ENCODE measurements around the gene VAMP5.

DNA sequence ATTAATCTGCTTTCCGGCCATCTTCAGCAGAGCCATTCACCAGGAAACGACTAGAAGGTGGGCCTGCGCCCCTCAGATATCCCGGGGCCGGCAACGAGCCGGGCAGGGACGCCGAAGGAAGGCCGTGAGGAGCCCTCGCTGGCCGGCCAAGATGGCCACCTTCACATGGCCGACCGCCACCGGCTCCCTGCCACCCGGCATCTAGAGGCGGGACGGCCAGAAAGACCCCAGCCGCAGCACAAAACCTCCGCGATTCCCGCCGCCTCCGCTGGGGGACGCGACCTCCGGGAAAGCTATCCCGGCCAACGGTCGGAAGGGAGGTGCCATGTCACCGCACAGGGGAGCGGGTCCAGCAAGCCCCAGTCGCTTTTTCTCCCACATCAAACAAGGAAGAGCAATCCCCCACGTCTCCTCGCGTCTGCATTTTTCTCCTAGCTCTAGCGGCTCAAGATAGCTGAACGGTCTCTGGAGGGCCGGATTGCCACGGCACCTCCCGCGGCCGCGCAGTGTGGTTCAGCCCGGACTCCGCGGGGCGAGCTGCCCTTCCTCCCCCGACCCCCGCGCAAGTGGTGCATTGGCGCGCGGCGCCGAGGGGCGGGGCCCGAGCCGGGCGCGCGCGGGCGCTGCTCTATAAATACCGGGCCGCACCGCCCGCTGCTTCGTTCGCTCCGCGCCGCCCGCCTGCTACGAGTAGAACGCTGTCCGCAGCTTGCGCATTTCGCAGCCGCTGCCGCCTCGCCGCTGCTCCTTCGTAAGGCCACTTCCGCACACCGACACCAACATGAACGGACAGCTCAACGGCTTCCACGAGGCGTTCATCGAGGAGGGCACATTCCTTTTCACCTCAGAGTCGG lies 45.5 kb upstream of the VAMP5 start, which contains the start of gene MAT2A:
- TF ChIP-seq, protein P1, sequence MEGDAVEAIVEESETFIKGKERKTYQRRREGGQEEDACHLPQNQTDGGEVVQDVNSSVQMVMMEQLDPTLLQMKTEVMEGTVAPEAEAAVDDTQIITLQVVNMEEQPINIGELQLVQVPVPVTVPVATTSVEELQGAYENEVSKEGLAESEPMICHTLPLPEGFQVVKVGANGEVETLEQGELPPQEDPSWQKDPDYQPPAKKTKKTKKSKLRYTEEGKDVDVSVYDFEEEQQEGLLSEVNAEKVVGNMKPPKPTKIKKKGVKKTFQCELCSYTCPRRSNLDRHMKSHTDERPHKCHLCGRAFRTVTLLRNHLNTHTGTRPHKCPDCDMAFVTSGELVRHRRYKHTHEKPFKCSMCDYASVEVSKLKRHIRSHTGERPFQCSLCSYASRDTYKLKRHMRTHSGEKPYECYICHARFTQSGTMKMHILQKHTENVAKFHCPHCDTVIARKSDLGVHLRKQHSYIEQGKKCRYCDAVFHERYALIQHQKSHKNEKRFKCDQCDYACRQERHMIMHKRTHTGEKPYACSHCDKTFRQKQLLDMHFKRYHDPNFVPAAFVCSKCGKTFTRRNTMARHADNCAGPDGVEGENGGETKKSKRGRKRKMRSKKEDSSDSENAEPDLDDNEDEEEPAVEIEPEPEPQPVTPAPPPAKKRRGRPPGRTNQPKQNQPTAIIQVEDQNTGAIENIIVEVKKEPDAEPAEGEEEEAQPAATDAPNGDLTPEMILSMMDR (IDR thresholded peaks at IDR 0.05 in 8 of 11, conservative IDR thresholded peaks at IDR 0.05 in 3 of 11): peak; percentile 48 to 79 (median 76)
- peak; percentile 93 to 98 (median 98) for TF ChIP-seq POLR2A (IDR thresholded peaks at IDR 0.05)

Data from spleen (tissue), 7 donors.